Neural cell (in vitro differentiated cells): ENCODE measurements around the gene VPS50.

Source experiments
- TAF1 ChIP-seq: IDR thresholded peaks from 2 replicates; pipeline ENCODE4 v1.6.1; 2012; ENCODE audit warnings: low read depth
- TF ChIP-seq, protein P1 (sequence below): fragments of 450-650 bp; IDR thresholded peaks from 2 replicates; pipeline ENCODE4 v1.5.1; 2014; ENCODE audit warnings: antibody characterized with exemption, mild to moderate bottlenecking, moderate library complexity; ENCODE audit not compliant: poor library complexity, severe bottlenecking

GRCh38 chr7:93364806-93365205 is 132.6 kb downstream of the VPS50 start:
- TF ChIP-seq TAF1 = no peak
- TF ChIP-seq, protein P1, sequence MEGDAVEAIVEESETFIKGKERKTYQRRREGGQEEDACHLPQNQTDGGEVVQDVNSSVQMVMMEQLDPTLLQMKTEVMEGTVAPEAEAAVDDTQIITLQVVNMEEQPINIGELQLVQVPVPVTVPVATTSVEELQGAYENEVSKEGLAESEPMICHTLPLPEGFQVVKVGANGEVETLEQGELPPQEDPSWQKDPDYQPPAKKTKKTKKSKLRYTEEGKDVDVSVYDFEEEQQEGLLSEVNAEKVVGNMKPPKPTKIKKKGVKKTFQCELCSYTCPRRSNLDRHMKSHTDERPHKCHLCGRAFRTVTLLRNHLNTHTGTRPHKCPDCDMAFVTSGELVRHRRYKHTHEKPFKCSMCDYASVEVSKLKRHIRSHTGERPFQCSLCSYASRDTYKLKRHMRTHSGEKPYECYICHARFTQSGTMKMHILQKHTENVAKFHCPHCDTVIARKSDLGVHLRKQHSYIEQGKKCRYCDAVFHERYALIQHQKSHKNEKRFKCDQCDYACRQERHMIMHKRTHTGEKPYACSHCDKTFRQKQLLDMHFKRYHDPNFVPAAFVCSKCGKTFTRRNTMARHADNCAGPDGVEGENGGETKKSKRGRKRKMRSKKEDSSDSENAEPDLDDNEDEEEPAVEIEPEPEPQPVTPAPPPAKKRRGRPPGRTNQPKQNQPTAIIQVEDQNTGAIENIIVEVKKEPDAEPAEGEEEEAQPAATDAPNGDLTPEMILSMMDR = no peak
